Transverse colon (tissue), 4 donors: ENCODE results near the gene DNASE1L2.

Source experiments
- POLR2A ChIP-seq: fragments of 450-650 bp; IDR thresholded peaks from one replicate; pipeline ENCODE4 v1.6.1; 2016; ENCODE audit warnings: antibody characterized with exemption, mild to moderate bottlenecking, moderate library complexity
- POLR2AphosphoS5 ChIP-seq, 3 donors: sonication (generic); formaldehyde crosslinking; IDR thresholded peaks; one replicate each; pipeline ENCODE4 v1.6.1; 2016; ENCODE audit warnings: antibody characterized with exemption in 3 of 3
- TF ChIP-seq, protein P1 (sequence below), 5 experiments: fragments of 200-600 bp in 3 of 5; fragments of 450-650 bp in 2 of 5; sonication (generic) in 3 of 5; IDR thresholded peaks; 1 replicate in 2 of 5; 2 replicates in 3 of 5; pipeline ENCODE4 v1.5.1; 2016 to 2017; ENCODE audit warnings: antibody characterized with exemption in 5 of 5, inconsistent platforms in 3 of 5, mild to moderate bottlenecking in 2 of 5, moderate library complexity in 1 of 5

- TF ChIP-seq, protein P1, sequence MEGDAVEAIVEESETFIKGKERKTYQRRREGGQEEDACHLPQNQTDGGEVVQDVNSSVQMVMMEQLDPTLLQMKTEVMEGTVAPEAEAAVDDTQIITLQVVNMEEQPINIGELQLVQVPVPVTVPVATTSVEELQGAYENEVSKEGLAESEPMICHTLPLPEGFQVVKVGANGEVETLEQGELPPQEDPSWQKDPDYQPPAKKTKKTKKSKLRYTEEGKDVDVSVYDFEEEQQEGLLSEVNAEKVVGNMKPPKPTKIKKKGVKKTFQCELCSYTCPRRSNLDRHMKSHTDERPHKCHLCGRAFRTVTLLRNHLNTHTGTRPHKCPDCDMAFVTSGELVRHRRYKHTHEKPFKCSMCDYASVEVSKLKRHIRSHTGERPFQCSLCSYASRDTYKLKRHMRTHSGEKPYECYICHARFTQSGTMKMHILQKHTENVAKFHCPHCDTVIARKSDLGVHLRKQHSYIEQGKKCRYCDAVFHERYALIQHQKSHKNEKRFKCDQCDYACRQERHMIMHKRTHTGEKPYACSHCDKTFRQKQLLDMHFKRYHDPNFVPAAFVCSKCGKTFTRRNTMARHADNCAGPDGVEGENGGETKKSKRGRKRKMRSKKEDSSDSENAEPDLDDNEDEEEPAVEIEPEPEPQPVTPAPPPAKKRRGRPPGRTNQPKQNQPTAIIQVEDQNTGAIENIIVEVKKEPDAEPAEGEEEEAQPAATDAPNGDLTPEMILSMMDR (IDR thresholded peaks at IDR 0.05) = no peak
- TF ChIP-seq POLR2AphosphoS5 (IDR thresholded peaks at IDR 0.05) (no peak), POLR2A (no peak)
Measured at GRCh38 chr16:2213817-2214718, 22.2 kb upstream of the DNASE1L2 start.
